ENCODE results near the gene KMT2B.
"Not testable (repeated sequence)": the region's sequence is repeated elsewhere in the genome, so short reads cannot be mapped to it uniquely, and the experiment has no call there.

The KMT2B gene

GRCh38 chr19:35713506-35713850 lies 4.3 kb upstream of the KMT2B start:
- DNase-seq, result no peak

- no peak for DNase-seq
Observed at GRCh38 chr19:35713904-35714495, 3.8 kb upstream of the KMT2B start.

DNA sequence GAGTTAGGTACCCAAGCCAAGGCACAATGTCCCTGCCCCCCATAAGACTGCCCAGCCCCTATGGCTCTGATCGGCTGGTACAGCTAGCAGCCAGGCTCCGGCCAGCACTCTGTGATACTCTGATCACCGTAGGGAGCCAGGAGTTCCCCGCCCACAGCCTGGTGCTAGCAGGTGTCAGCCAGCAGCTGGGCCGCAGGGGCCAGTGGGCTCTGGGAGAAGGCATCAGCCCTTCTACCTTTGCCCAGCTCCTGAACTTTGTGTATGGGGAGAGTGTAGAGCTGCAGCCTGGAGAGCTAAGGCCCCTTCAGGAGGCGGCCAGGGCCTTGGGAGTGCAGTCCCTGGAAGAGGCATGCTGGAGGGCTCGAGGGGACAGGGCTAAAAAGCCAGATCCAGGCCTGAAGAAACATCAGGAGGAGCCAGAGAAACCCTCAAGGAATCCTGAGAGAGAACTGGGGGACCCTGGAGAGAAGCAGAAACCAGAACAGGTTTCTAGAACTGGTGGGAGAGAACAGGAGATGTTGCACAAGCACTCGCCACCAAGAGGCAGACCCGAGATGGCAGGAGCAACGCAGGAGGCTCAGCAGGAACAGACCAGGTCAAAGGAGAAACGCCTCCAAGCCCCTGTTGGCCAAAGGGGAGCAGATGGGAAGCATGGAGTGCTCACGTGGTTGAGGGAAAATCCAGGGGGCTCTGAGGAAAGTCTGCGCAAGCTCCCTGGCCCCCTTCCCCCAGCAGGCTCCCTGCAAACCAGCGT lies 3.0 kb upstream of the KMT2B start:
- DNase-seq, result no peak

DNA sequence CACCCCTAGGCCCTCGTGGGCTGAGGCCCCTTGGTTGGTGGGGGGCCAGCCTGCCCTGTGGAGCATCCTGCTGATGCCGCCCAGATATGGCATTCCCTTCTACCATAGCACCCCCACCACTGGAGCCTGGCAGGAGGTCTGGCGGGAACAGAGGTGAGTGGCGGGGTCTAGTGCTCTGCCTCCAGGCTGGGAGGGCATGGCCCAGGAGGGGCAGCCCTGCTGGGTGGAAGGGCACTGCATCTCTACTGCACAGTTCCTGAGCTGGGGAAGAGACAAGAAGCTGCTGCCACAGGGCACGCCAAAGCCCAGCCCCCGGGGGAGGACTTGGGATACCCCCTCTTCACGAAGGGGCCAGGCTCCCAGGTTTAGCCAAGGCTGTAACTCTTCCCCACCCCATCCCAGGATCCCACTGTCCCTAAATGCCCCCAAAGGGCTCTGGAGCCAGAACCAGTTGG lies 2.4 kb upstream of the KMT2B start:
- DNase-seq, result no peak

DNA sequence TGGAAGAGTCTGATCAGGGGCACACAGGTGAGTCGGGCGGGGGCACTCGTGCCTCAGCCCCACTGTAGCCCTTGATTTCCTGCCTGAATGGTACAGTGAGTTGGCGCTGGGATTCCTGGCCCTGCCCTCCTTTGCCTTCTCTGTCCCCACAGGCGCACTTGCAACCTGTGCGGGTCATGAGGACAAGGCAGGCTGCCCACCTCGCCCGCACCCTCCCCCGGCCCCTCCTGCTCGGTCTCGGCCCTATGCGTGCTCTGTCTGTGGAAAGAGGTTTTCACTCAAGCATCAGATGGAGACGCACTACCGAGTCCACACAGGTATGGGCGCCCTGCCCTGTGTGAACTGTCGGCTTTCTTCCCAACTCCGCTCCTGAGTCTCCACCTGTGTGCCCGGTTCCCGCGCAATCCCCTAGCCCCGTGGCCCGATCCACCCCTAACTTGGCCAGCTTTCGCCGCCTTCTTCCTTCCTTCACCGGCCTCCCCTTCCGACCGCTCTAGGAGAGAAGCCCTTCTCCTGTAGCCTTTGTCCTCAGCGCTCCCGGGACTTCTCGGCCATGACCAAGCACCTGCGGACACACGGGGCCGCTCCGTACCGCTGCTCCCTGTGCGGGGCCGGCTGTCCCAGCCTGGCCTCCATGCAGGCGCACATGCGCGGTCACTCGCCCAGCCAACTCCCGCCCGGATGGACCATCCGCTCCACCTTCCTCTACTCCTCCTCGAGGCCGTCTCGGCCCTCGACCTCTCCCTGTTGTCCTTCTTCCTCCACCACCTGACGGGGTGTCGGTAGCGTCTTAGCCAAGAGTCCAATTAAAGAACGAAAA lies 1.6 kb upstream of the KMT2B start:
- no peak for DNase-seq

- peak; percentile 95 for DNase-seq
Observed at GRCh38 chr19:35716801-35717664, 770 bp upstream of the KMT2B start.

GRCh38 chr19:35718345-35719041 lies 690 bp downstream of the KMT2B start:
- peak; percentile 61 for DNase-seq

- DNase-seq, result no peak
Observed at GRCh38 chr19:35719402-35720162, 1.8 kb downstream of the KMT2B start.

DNA sequence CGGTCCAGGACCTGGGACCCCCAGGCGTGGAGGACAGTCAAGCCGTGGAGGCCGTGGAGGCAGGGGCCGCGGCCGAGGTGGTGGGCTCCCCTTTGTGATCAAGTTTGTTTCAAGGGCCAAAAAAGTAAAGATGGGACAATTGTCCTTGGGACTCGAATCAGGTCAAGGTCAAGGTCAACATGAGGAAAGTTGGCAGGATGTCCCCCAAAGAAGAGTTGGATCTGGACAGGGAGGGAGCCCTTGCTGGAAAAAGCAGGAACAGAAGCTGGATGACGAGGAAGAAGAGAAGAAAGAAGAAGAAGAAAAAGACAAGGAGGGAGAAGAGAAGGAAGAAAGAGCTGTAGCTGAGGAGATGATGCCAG lies 2.3 kb downstream of the KMT2B start:
- DNase-seq, result no peak

DNA sequence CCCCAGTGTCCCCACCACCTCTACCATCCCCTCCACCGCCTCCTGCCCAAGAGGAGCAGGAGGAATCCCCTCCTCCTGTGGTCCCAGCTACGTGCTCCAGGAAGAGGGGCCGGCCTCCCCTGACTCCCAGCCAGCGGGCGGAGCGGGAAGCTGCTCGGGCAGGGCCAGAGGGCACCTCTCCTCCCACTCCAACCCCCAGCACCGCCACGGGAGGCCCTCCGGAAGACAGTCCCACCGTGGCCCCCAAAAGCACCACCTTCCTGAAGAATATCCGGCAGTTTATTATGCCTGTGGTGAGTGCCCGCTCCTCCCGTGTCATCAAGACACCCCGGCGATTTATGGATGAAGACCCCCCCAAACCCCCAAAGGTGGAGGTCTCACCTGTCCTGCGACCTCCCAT lies 2.8 kb downstream of the KMT2B start:
- DNase-seq, result no peak

GRCh38 chr19:35721374-35721773 lies 3.6 kb downstream of the KMT2B start:
- no peak for DNase-seq

- no peak for DNase-seq
Observed at GRCh38 chr19:35722461-35722860, 4.7 kb downstream of the KMT2B start.

DNA sequence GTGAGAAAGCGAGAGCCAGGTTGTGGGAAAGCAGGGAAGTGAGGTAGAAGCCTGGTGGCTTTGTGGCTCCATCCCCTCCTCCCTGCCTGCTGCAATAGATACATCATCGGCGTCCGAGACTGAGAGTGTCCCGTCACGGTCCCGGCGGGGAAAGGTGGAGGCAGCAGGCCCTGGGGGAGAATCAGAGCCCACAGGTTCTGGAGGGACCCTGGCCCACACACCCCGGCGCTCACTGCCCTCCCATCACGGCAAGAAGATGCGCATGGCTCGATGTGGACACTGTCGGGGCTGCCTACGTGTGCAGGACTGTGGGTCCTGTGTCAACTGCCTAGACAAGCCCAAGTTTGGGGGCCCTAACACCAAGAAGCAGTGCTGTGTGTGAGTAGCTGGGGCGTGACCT lies 5.1 kb downstream of the KMT2B start:
- no peak for DNase-seq

GRCh38 chr19:35723671-35724070 lies 5.9 kb downstream of the KMT2B start:
- DNase-seq, result no peak

DNA sequence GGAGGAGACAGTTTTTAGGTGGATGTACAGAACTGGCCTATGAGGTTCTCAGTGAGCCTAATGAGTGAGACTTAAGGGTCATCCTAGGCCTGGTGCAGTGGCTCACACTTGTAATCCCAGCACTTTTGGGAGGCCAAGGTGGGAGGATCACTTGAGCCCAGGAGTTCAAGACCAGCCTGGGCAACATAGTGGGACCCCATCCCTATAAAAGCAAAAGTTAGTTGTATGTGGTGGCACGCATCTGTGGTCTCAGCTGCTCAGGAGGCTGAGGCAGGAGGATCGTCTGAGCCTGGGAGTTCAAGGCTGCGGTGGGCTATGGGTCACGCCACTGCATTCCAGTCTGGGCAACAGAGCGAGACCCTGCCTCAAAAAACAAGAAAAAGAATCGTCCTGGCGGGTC lies 6.3 kb downstream of the KMT2B start:
- not testable (repeated sequence) for DNase-seq

DNA sequence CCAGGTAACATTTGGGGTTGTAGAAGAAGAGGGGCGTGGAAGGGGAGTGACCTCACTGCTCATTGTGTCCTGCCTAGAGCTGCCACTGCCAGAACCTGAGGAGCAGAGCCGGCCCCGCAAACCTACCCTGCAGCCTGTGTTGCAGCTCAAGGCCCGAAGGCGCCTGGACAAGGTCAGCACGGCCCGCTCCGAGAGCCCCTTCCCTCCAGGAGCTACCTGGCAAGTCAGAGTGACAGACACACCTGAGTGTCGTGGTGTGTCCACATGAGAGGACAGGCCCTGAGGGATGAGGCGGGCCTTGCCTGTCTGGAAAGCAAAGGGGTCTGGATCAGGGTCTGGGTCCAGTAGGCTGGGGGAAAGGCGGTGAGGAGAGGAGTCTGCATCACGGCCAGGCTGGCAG lies 6.8 kb downstream of the KMT2B start:
- no peak for DNase-seq

GRCh38 chr19:35725216-35725861 lies 7.5 kb downstream of the KMT2B start:
- no peak for DNase-seq

DNA sequence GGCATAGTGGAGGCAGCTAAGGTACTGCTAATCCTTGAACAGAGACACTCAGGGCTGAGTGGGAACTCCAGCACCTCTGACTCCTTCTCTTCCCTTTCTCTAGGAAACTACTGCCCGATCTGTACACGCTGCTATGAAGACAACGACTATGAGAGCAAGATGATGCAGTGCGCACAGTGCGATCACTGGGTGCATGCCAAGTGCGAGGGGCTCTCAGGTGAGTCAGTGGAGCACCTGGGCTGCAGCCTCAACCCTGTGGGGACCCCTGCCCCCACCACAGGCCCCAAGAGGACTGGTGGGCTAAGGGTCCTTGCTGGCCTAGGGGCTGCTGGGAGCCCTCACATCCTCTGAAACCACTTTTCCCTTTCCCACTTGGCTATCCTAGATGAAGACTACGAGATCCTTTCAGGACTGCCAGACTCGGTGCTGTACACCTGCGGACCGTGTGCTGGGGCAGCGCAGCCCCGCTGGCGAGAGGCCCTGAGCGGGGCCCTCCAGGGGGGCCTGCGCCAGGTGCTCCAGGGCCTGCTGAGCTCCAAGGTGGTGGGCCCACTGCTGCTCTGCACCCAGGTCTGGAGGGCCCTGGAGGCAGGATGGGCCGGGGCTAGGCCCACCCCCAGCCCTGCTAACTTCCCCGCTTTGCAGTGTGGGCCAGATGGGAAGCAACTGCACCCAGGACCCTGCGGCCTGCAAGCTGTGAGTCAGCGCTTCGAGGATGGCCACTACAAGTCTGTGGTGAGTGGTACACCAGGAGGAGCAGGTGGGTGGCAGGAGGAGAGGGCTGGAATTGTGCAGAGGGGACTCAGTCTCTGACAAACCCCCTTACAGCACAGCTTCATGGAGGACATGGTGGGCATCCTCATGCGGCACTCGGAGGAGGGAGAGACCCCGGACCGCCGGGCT lies 9.5 kb downstream of the KMT2B start:
- DNase-seq, result no peak

GRCh38 chr19:35727956-35728706 lies 10.3 kb downstream of the KMT2B start:
- no peak for DNase-seq
